Activated B cell treated with CpG ODN at 0.5 μM for 24 hours (primary cell): ENCODE results near the gene RYR2. TPM values are rescaled to one million over a fixed set of nuclear protein-coding genes. Genes with fewer than 3 reads are reported as not detected.

Source experiments
- ATAC-seq: fragments of 200-7000 bp; cut with Tn5 transposase; one replicate; pipeline ENCODE4 v1.10.0; 2021; ENCODE audit warnings: low read depth, mild to moderate bottlenecking, moderate library complexity
- CTCF ChIA-PET: fragments of 350-600 bp; sonication (Branson Sonifier 250); formaldehyde crosslinking; loops from one replicate; lab custom pipeline; 2021; ENCODE audit warnings: antibody characterized with exemption; lab: Charles Lee
- POLR2A ChIA-PET: fragments of 350-600 bp; sonication (Branson Sonifier 250); formaldehyde crosslinking; loops from one replicate; lab custom pipeline; 2021; ENCODE audit warnings: antibody characterized with exemption; lab: Charles Lee
- DNase-seq: peaks from one replicate; pipeline ENCODE4 v3.0.0; 2022
- H3K27ac Mint-ChIP-seq: one replicate; pipeline ENCODE4 v1.8.0; 2020; ENCODE audit warnings: mixed read lengths
- H3K27me3 Mint-ChIP-seq: one replicate; pipeline ENCODE4 v1.8.0; 2021; ENCODE audit warnings: mixed read lengths
- H3K36me3 Mint-ChIP-seq: one replicate; pipeline ENCODE4 v1.8.0; 2021; ENCODE audit warnings: low read depth, mixed read lengths
- H3K4me1 Mint-ChIP-seq: one replicate; pipeline ENCODE4 v1.8.0; 2021; ENCODE audit warnings: mixed read lengths
- H3K4me3 Mint-ChIP-seq: one replicate; pipeline ENCODE4 v1.8.0; 2020; ENCODE audit warnings: mild to moderate bottlenecking, mixed read lengths
- H3K9me3 Mint-ChIP-seq: one replicate; pipeline ENCODE4 v1.8.0; 2020; ENCODE audit warnings: mixed read lengths
- CTCF ChIP-seq: fragments of 200-600 bp; IDR thresholded peaks from one replicate; pipeline ENCODE4 v1.8.0; 2022; ENCODE audit warnings: antibody characterized with exemption, mild to moderate bottlenecking
- intact Hi-C: fragments of 100-400 bp; cut with micrococcal nuclease; formaldehyde crosslinking; loops from one replicate; pipeline ENCODE4 v1.15.1; 2024
- total RNA-seq: library from RNA; stranded (reverse); gene quantifications from 2 replicates; pipeline ENCODE4 v1.2.3, GENCODE V29; 2022

Gene RYR2
- total RNA-seq, 1 donor from 2014 or later = not detected

GRCh38 chr1:237166593-237167101 lies 124.7 kb downstream of the RYR2 start:
- Mint-ChIP-seq H3K9me3 (no peaks in the 10 kb centered on the region), H3K27ac (no peak overlapping the region), H3K4me3 (no peak overlapping the region), H3K27me3 (peaks cover 5% of the 10 kb centered on the region), H3K36me3 (no peaks in the 10 kb centered on the region), H3K4me1 (no peaks in the 10 kb centered on the region)
- intact Hi-C loops = no loop called here
- CTCF ChIA-PET = no interaction called here
- DNase-seq (no peak), ATAC-seq (no peak)
- POLR2A ChIA-PET = no interaction called here
- no peak for TF ChIP-seq CTCF

- Mint-ChIP-seq H3K9me3 (no peaks in the 10 kb centered on the region), H3K4me3 (no peak overlapping the region), H3K4me1 (no peaks in the 10 kb centered on the region), H3K27me3 (peaks cover 5% of the 10 kb centered on the region), H3K36me3 (no peaks in the 10 kb centered on the region), H3K27ac (no peak overlapping the region)
- no peak for TF ChIP-seq CTCF
- intact Hi-C loops = no loop called here
- ATAC-seq (no peak), DNase-seq (no peak)
- ChIA-PET POLR2A (no interaction called here), CTCF (no interaction called here)
Measured at GRCh38 chr1:237170149-237170548, 128.2 kb downstream of the RYR2 start.

GRCh38 chr1:237171454-237172117 lies 129.6 kb downstream of the RYR2 start:
- Mint-ChIP-seq H3K4me3 (no peak overlapping the region), H3K27me3 (peaks cover 5% of the 10 kb centered on the region), H3K4me1 (no peaks in the 10 kb centered on the region), H3K9me3 (no peaks in the 10 kb centered on the region), H3K27ac (no peak overlapping the region), H3K36me3 (no peaks in the 10 kb centered on the region)
- intact Hi-C loops = no loop called here
- DNase-seq (no peak), ATAC-seq (no peak)
- POLR2A ChIA-PET = no interaction called here
- TF ChIP-seq CTCF = no peak
- CTCF ChIA-PET = no interaction called here

GRCh38 chr1:237172118-237172485 lies 130.1 kb downstream of the RYR2 start:
- Mint-ChIP-seq H3K9me3 (no peaks in the 10 kb centered on the region), H3K4me1 (no peaks in the 10 kb centered on the region), H3K36me3 (no peaks in the 10 kb centered on the region), H3K27ac (no peak overlapping the region), H3K4me3 (no peak overlapping the region), H3K27me3 (peaks cover 5% of the 10 kb centered on the region)
- TF ChIP-seq CTCF = no peak
- ATAC-seq = no peak
- no peak for DNase-seq
- CTCF ChIA-PET = no interaction called here
- POLR2A ChIA-PET = no interaction called here
- intact Hi-C loops = no loop called here

- ATAC-seq = no peak
Measured at GRCh38 chr1:237179503-237179902, 137.5 kb downstream of the RYR2 start.

More at GRCh38 chr1:237179503-237179902, 137.5 kb downstream of the RYR2 start:
- TF ChIP-seq CTCF = no peak
- H3K27ac Mint-ChIP-seq = no peak overlapping the region
- no peaks in the 10 kb centered on the region for H3K9me3 Mint-ChIP-seq
- peaks cover 2% of the 10 kb centered on the region for H3K27me3 Mint-ChIP-seq
- no peak for DNase-seq
- H3K36me3 Mint-ChIP-seq = no peaks in the 10 kb centered on the region
- POLR2A ChIA-PET = no interaction called here
- H3K4me3 Mint-ChIP-seq = no peak overlapping the region
- intact Hi-C loops = no loop called here
- CTCF ChIA-PET = no interaction called here
- H3K4me1 Mint-ChIP-seq = no peaks in the 10 kb centered on the region
